Cardiac ventricle fibroblast (primary cell): ENCODE data around the gene KHSRP. TPM values are rescaled to one million over a fixed set of nuclear protein-coding genes. Genes with fewer than 3 reads are reported as not detected.

Experiments
- total RNA-seq: library from RNA; depleted of rRNA; stranded (reverse); fragments of >200 nt; gene quantifications from 2 replicates; pipeline ENCODE4 v1.2.3, GENCODE V29; 2015

The KHSRP gene
- 149 and 168 TPM in 2 replicates for total RNA-seq

GRCh38 chr19:6424195-6424938, at the start of gene KHSRP:
Gene KHSRP, minus strand, starts transcription at chr19:6424811. Its CDS starts 110 bp downstream, at chr19:6424701.

GRCh38 chr19:6464070-6464873, 39.7 kb upstream of the KHSRP start, which contains the start of gene CRB3:
Gene CRB3, plus strand, starts transcription at chr19:6464271. Its CDS starts 431 bp downstream, at chr19:6464702.

GRCh38 chr19:6459262-6460098, 34.9 kb upstream of the KHSRP start, which contains the start of gene SLC25A23:
Gene SLC25A23, minus strand, starts transcription at chr19:6459792. Its CDS starts 164 bp downstream, at chr19:6459628.

GRCh38 chr19:6433663-6434062, 9.1 kb upstream of the KHSRP start, which contains the start of gene SLC25A41:
Gene SLC25A41, minus strand, starts transcription at chr19:6433763. Its CDS starts 70 bp downstream, at chr19:6433693.

GRCh38 chr19:6393074-6393982, 31.3 kb downstream of the KHSRP start, which contains the start of gene GTF2F1:
Gene GTF2F1, minus strand, starts transcription at chr19:6393164. Its CDS starts 169 bp downstream, at chr19:6392995.

GRCh38 chr19:6375411-6376010, 49.1 kb downstream of the KHSRP start, which contains the start of gene PSPN:
Gene PSPN, minus strand, starts transcription at chr19:6375933. Its CDS starts 84 bp downstream, at chr19:6375849.

GRCh38 chr19:6372594-6373095, 52.0 kb downstream of the KHSRP start, which contains the start of gene ALKBH7:
Gene ALKBH7, plus strand, starts transcription at chr19:6372794. Its CDS starts 27 bp downstream, at chr19:6372821.

Other genes with a start within 250 kb of the KHSRP start
- gene MLLT1, start 144.8 kb downstream of the KHSRP start, total RNA-seq = 26.5 and 26.7 TPM in 2 replicates
- not detected in 2 replicates for gene ACER1, start 91.2 kb downstream of the KHSRP start, total RNA-seq
- 60.2 and 69.9 TPM in 2 replicates for gene CLPP, start 63.3 kb downstream of the KHSRP start, total RNA-seq
- gene ALKBH7, start 52.0 kb downstream of the KHSRP start, total RNA-seq = 54.0 and 61.2 TPM in 2 replicates
- 0.87 and 2.4 TPM in 2 replicates for gene PSPN, start 48.9 kb downstream of the KHSRP start, total RNA-seq
- gene GTF2F1, start 31.6 kb downstream of the KHSRP start, total RNA-seq = 50.8 and 57.8 TPM in 2 replicates
- gene SLC25A41, start 9.0 kb upstream of the KHSRP start, total RNA-seq = not detected in 2 replicates
- gene SLC25A23, start 35.0 kb upstream of the KHSRP start, total RNA-seq = 28.9 and 48.6 TPM in 2 replicates
- gene CRB3, start 39.5 kb upstream of the KHSRP start, total RNA-seq = not detected in 2 replicates
- not detected in 2 replicates for gene DENND1C, start 57.0 kb upstream of the KHSRP start, total RNA-seq
- not detected in 2 replicates for gene TUBB4A, start 77.5 kb upstream of the KHSRP start, total RNA-seq
- 0.20 and 1.1 TPM in 2 replicates for gene TNFSF9, start 106.2 kb upstream of the KHSRP start, total RNA-seq
- not detected in 2 replicates for gene CD70, start 166.3 kb upstream of the KHSRP start, total RNA-seq
- gene TNFSF14, start 245.3 kb upstream of the KHSRP start, total RNA-seq = 0.12 TPM in 1 of 2 replicates, not detected in the other